Epithelial cell of proximal tubule (primary cell): ENCODE measurements around the gene EXD3. TPM values are rescaled to one million over a fixed set of nuclear protein-coding genes. Genes with fewer than 3 reads are reported as not detected.

Experiments used
- DNase-seq: peaks from one replicate; pipeline ENCODE4 v3.0.0-alpha.2; 2011; ENCODE audit warnings: low read depth
- H3K4me3 ChIP-seq: 2 replicates; pipeline ENCODE4 v1.5.1; 2011; ENCODE audit warnings: low read depth, mild to moderate bottlenecking, low read length
- total RNA-seq: library from RNA; depleted of rRNA; stranded (reverse); fragments of >200 nt; gene quantifications from 2 replicates; pipeline ENCODE4 v1.2.3, GENCODE V29; 2015
- TF ChIP-seq, protein P1 (sequence below): conservative IDR thresholded peaks from 2 replicates; pipeline ENCODE4 v1.5.1; 2012; ENCODE audit warnings: low read depth, mild to moderate bottlenecking, low read length

The EXD3 gene
- total RNA-seq, 1 donor from 2014 or later = 29.2 TPM

DNA sequence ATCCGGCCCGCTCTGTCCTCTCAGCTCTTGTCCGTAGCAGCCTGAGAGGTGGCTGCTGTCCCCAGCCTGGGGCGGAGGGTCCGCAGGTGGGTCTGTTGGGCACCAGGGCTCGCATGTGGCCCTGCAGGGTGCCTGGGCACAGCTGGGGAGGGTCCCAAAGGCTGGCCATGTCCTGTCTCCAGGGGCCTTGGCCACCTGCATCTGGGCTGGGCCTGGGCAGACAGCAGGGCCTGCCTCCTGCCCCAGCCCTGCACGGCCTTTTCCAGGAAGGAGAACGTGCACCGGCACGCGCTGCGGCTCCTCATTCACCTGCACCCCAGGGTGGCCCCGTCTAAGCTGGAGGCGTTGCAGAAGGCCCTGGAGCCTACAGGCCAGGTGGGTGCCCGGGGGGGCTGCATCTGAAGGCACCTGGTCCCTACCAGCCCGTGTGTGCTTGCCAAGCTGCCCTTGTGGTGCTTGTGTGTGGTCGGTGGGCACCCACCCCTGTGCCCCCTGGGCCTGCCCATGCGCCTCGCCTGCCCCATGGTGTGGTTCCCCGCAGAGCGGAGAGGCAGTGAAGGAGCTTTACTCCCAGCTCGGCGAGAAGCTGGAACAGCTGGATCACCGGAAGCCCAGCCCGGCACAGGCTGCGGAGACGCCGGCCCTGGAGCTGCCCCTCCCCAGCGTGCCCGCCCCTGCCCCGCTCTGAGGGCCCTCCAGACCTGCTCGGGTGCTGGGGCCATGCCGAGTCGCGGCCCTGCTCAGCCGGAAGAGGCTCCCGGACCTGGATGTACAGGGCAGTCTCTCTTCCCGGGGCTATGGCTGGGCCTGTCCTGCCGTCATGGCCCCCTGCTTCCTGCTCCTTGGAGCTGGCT is 150.5 kb downstream of the EXD3 start:
- DNase-seq = no peak
- no peak overlapping the region for H3K4me3 ChIP-seq
- TF ChIP-seq, protein P1, sequence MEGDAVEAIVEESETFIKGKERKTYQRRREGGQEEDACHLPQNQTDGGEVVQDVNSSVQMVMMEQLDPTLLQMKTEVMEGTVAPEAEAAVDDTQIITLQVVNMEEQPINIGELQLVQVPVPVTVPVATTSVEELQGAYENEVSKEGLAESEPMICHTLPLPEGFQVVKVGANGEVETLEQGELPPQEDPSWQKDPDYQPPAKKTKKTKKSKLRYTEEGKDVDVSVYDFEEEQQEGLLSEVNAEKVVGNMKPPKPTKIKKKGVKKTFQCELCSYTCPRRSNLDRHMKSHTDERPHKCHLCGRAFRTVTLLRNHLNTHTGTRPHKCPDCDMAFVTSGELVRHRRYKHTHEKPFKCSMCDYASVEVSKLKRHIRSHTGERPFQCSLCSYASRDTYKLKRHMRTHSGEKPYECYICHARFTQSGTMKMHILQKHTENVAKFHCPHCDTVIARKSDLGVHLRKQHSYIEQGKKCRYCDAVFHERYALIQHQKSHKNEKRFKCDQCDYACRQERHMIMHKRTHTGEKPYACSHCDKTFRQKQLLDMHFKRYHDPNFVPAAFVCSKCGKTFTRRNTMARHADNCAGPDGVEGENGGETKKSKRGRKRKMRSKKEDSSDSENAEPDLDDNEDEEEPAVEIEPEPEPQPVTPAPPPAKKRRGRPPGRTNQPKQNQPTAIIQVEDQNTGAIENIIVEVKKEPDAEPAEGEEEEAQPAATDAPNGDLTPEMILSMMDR = no peak

GRCh38 chr9:137271696-137272076 is 151.3 kb downstream of the EXD3 start:
- DNase-seq = no peak
- TF ChIP-seq, protein P1 = no peak
- H3K4me3 ChIP-seq = no peak overlapping the region

GRCh38 chr9:137270929-137271695 is 151.8 kb downstream of the EXD3 start:
- DNase-seq = no peak
- no peak overlapping the region for H3K4me3 ChIP-seq
- TF ChIP-seq, protein P1 = no peak

DNA sequence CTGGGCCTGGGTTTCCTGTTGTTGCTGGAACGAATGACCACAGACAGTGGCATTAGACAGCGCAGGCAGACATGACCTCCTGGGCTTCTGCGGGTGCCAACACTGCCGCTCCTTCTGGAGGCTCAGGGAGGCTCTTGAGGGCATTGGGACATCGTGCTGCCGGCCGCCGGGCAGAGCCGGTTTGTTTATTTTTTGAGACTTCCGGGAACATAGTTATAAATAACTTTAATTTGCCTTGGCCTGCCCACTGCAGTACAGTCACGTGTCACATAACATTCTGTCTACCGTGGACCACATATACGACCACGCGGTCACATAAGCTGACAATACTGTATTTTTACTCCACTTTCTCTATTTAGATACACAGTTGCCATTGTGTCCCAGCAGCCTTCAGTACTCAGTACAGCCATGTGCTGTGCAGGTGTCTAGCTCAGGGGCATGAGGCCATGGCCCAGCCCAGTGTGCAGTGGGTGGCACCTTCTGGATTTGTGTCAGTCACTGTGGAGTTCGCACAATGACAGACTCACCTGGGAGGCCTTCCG is 153.7 kb downstream of the EXD3 start:
- DNase-seq = no peak

GRCh38 chr9:137268538-137269201 is 154.3 kb downstream of the EXD3 start:
- no peak for DNase-seq
- TF ChIP-seq, protein P1 = no peak
- no peak overlapping the region for H3K4me3 ChIP-seq

More for the DNA sequence above, 153.7 kb downstream of the EXD3 start:
- TF ChIP-seq, protein P1 = no peak
- H3K4me3 ChIP-seq = no peak overlapping the region

- no peak overlapping the region for H3K4me3 ChIP-seq
- TF ChIP-seq, protein P1 = no peak
- DNase-seq = no peak
Observed at GRCh38 chr9:137267933-137268355, 155.0 kb downstream of the EXD3 start.
